CD4-positive, alpha-beta memory T cell (primary cell): ENCODE measurements around the gene LRRTM2. TPM values are rescaled to one million over a fixed set of nuclear protein-coding genes. Genes with fewer than 3 reads are reported as not detected.

ENCODE experiments used
- CTCF ChIA-PET: fragments of 350-600 bp; sonication (Branson Sonifier 250); formaldehyde crosslinking; loops from one replicate; lab custom pipeline; 2021; ENCODE audit warnings: inconsistent platforms; ENCODE audit not compliant: partially characterized antibody; lab: Charles Lee
- POLR2A ChIA-PET: fragments of 350-600 bp; sonication (Branson Sonifier 250); formaldehyde crosslinking; loops from one replicate; lab custom pipeline; 2021; ENCODE audit not compliant: partially characterized antibody; lab: Charles Lee
- DNase-seq, 5 donors: peaks; one replicate each; pipeline versions ENCODE4 v3.0.0 to v3.0.0-alpha.2; 2020 to 2022; ENCODE audit warnings: mixed read lengths in 1 of 5
- H3K27ac ChIP-seq: one replicate; pipeline ENCODE4 v1.7.0; 2013; ENCODE audit warnings: low read depth, low read length
- H3K27me3 ChIP-seq: 2 replicates; pipeline ENCODE4 v1.7.0; 2013; ENCODE audit warnings: mild to moderate bottlenecking, low read length, moderate library complexity; ENCODE audit not compliant: insufficient read depth
- H3K36me3 ChIP-seq: 2 replicates; pipeline ENCODE4 v1.7.0; 2013; ENCODE audit warnings: mild to moderate bottlenecking, low read length, moderate library complexity; ENCODE audit not compliant: insufficient read depth
- H3K4me1 ChIP-seq: 2 replicates; pipeline ENCODE4 v1.7.0; 2013; ENCODE audit warnings: mild to moderate bottlenecking, low read length, moderate library complexity; ENCODE audit not compliant: insufficient read depth
- H3K4me3 ChIP-seq, 2 donors: one replicate each; pipeline ENCODE4 v1.7.0; 2013; ENCODE audit warnings: low read length in 2 of 2, mild to moderate bottlenecking in 1 of 2
- H3K9me3 ChIP-seq, 2 donors: one replicate each; pipeline ENCODE4 v1.7.0; 2013; ENCODE audit warnings: low read length in 2 of 2, control low read depth in 1 of 2; ENCODE audit not compliant: control insufficient read depth in 1 of 2
- H3K27ac Mint-ChIP-seq, 7 donors: one replicate each; pipeline ENCODE4 v1.8.0; 2020 to 2021; ENCODE audit warnings: mixed read lengths in 7 of 7, mild to moderate bottlenecking in 6 of 7, inconsistent platforms in 3 of 7, moderate library complexity in 3 of 7
- H3K27me3 Mint-ChIP-seq, 2 donors: one replicate each; pipeline ENCODE4 v1.8.0; 2020 to 2021; ENCODE audit warnings: mixed read lengths in 2 of 2
- H3K36me3 Mint-ChIP-seq, 2 donors: one replicate each; pipeline ENCODE4 v1.8.0; 2020 to 2021; ENCODE audit warnings: mixed read lengths in 2 of 2, inconsistent platforms in 1 of 2, mild to moderate bottlenecking in 1 of 2
- H3K4me1 Mint-ChIP-seq, 4 donors: one replicate each; pipeline ENCODE4 v1.8.0; 2020 to 2021; ENCODE audit warnings: mixed read lengths in 4 of 4, mild to moderate bottlenecking in 1 of 4
- H3K4me3 Mint-ChIP-seq, 8 donors: one replicate each; pipeline ENCODE4 v1.8.0; 2020 to 2021; ENCODE audit warnings: mixed read lengths in 8 of 8, mild to moderate bottlenecking in 7 of 8, moderate library complexity in 6 of 8, inconsistent platforms in 3 of 8
- H3K9me3 Mint-ChIP-seq, 8 donors: one replicate each; pipeline ENCODE4 v1.8.0; 2020 to 2021; ENCODE audit warnings: mixed read lengths in 8 of 8, mild to moderate bottlenecking in 5 of 8, inconsistent platforms in 3 of 8, moderate library complexity in 1 of 8
- intact Hi-C: fragments of 100-400 bp; cut with micrococcal nuclease; formaldehyde crosslinking; loops from one replicate; pipeline ENCODE4 v1.15.1; 2023
- polyA plus RNA-seq, 2 donors: library from polyadenylated mRNA; unstranded; fragments of 300-500 nt; fragmentation: Illumina TruSeq; gene quantifications; one replicate each; pipeline ENCODE4 v1.2.3, GENCODE V29; 2021
- total RNA-seq, 2 experiments: library from RNA; stranded (reverse); gene quantifications; one replicate each; pipeline ENCODE4 v1.2.3, GENCODE V29; 2021

The LRRTM2 gene
- total and polyA plus RNA-seq, 4 experiments from 2014 or later = not detected

- no peak overlapping the region for H3K4me3 ChIP-seq
- no peaks in the 10 kb centered on the region for H3K9me3 ChIP-seq
- H3K36me3 ChIP-seq = no peaks in the 10 kb centered on the region
- H3K9me3 Mint-ChIP-seq = no peaks in the 10 kb centered on the region
- no peak for DNase-seq
- H3K4me1 Mint-ChIP-seq = peaks cover 5 to 15% (median 9%) of the 10 kb centered on the region in 4 donors
- peaks cover 4% of the 10 kb centered on the region for H3K4me1 ChIP-seq
- POLR2A ChIA-PET = no interaction called here
- intact Hi-C loops = no loop called here
- no peaks in the 10 kb centered on the region for H3K27me3 Mint-ChIP-seq
- H3K4me3 Mint-ChIP-seq = no peak overlapping the region
- H3K27me3 ChIP-seq = no peaks in the 10 kb centered on the region
- peaks cover 6 to 14% of the 10 kb centered on the region in 2 donors for H3K36me3 Mint-ChIP-seq
- H3K27ac Mint-ChIP-seq = peak overlapping the region in 1 of 7 donors; percentile 35
- CTCF ChIA-PET = no interaction called here
- no peak overlapping the region for H3K27ac ChIP-seq
Observed at GRCh38 chr5:138900281-138900965, 25.3 kb upstream of the LRRTM2 start.

- H3K27ac Mint-ChIP-seq = no peak overlapping the region
- H3K4me3 Mint-ChIP-seq = no peak overlapping the region
- no peak for DNase-seq
- intact Hi-C loops = no loop called here
- ChIA-PET CTCF (no interaction called here), POLR2A (no interaction called here)
- H3K9me3 ChIP-seq = no peaks in the 10 kb centered on the region
- no peaks in the 10 kb centered on the region for H3K27me3 Mint-ChIP-seq
- no peaks in the 10 kb centered on the region for H3K9me3 Mint-ChIP-seq
- H3K4me1 ChIP-seq = peaks cover 4% of the 10 kb centered on the region
- no peaks in the 10 kb centered on the region for H3K27me3 ChIP-seq
- peaks cover 5 to 15% (median 10%) of the 10 kb centered on the region in 4 donors for H3K4me1 Mint-ChIP-seq
- peaks cover 3 to 13% of the 10 kb centered on the region in 2 donors for H3K36me3 Mint-ChIP-seq
- no peak overlapping the region for H3K27ac ChIP-seq
- no peaks in the 10 kb centered on the region for H3K36me3 ChIP-seq
- no peak overlapping the region for H3K4me3 ChIP-seq
Observed at GRCh38 chr5:138898742-138899141, 23.6 kb upstream of the LRRTM2 start.

GRCh38 chr5:138898299-138898698, 23.2 kb upstream of the LRRTM2 start:
- Histone ChIP-seq H3K9me3 (no peaks in the 10 kb centered on the region), H3K4me1 (peaks cover 4% of the 10 kb centered on the region), H3K4me3 (no peak overlapping the region), H3K27me3 (no peaks in the 10 kb centered on the region), H3K27ac (no peak overlapping the region), H3K36me3 (no peaks in the 10 kb centered on the region)
- H3K27ac Mint-ChIP-seq = no peak overlapping the region
- ChIA-PET POLR2A (no interaction called here), CTCF (interaction anchor here (1.4 kb wide), 1 partner anchor 13 kb away, joined by 4 read pairs; no protein-coding TSS in a partner anchor)
- intact Hi-C loops = no loop called here
- no peak for DNase-seq
- H3K9me3 Mint-ChIP-seq = no peaks in the 10 kb centered on the region
- H3K27me3 Mint-ChIP-seq = no peaks in the 10 kb centered on the region
- no peak overlapping the region for H3K4me3 Mint-ChIP-seq
- peaks cover 5 to 15% (median 10%) of the 10 kb centered on the region in 4 donors for H3K4me1 Mint-ChIP-seq
- peaks cover 2 to 13% of the 10 kb centered on the region in 2 donors for H3K36me3 Mint-ChIP-seq

GRCh38 chr5:138895918-138896317, 20.8 kb upstream of the LRRTM2 start:
- Histone ChIP-seq H3K27me3 (no peaks in the 10 kb centered on the region), H3K9me3 (no peaks in the 10 kb centered on the region), H3K36me3 (no peaks in the 10 kb centered on the region), H3K4me1 (peaks cover 4% of the 10 kb centered on the region), H3K4me3 (no peak overlapping the region), H3K27ac (no peak overlapping the region)
- DNase-seq = no peak
- Mint-ChIP-seq H3K27ac (no peak overlapping the region), H3K9me3 (peaks cover 0 to 7% (median 3%) of the 10 kb centered on the region in 8 donors), H3K27me3 (no peaks in the 10 kb centered on the region), H3K4me1 (peaks cover 5 to 10% (median 8%) of the 10 kb centered on the region in 4 donors), H3K4me3 (no peak overlapping the region), H3K36me3 (peaks cover 6 to 16% of the 10 kb centered on the region in 2 donors)
- intact Hi-C loops = no loop called here
- ChIA-PET CTCF (no interaction called here), POLR2A (no interaction called here)

- Mint-ChIP-seq H3K9me3 (peaks cover 0 to 18% (median 13%) of the 10 kb centered on the region in 8 donors), H3K4me1 (peaks cover 0 to 2% (median 0%) of the 10 kb centered on the region in 4 donors), H3K4me3 (no peak overlapping the region), H3K27ac (no peak overlapping the region), H3K36me3 (peaks cover 28 to 45% of the 10 kb centered on the region in 2 donors), H3K27me3 (no peaks in the 10 kb centered on the region)
- no peak for DNase-seq
- POLR2A ChIA-PET = no interaction called here
- H3K36me3 ChIP-seq = peaks cover 9% of the 10 kb centered on the region
- CTCF ChIA-PET = no interaction called here
- H3K4me3 ChIP-seq = no peak overlapping the region
- H3K27ac ChIP-seq = no peak overlapping the region
- H3K27me3 ChIP-seq = no peaks in the 10 kb centered on the region
- no peaks in the 10 kb centered on the region for H3K4me1 ChIP-seq
- intact Hi-C loops = no loop called here
- peaks cover 0 to 4% of the 10 kb centered on the region in 2 donors for H3K9me3 ChIP-seq
Observed at GRCh38 chr5:138890644-138891043, 15.5 kb upstream of the LRRTM2 start.

GRCh38 chr5:138889994-138890393, 14.9 kb upstream of the LRRTM2 start:
- ChIA-PET POLR2A (no interaction called here), CTCF (no interaction called here)
- DNase-seq = no peak
- H3K9me3 Mint-ChIP-seq = peaks cover 0 to 18% (median 13%) of the 10 kb centered on the region in 8 donors
- H3K27ac ChIP-seq = no peak overlapping the region
- H3K9me3 ChIP-seq = peaks cover 0 to 4% of the 10 kb centered on the region in 2 donors
- intact Hi-C loops = no loop called here
- H3K4me3 Mint-ChIP-seq = no peak overlapping the region
- H3K4me1 Mint-ChIP-seq = peaks cover 0 to 2% (median 0%) of the 10 kb centered on the region in 4 donors
- H3K27me3 Mint-ChIP-seq = no peaks in the 10 kb centered on the region
- peaks cover 9% of the 10 kb centered on the region for H3K36me3 ChIP-seq
- no peak overlapping the region for H3K27ac Mint-ChIP-seq
- H3K4me3 ChIP-seq = no peak overlapping the region
- no peaks in the 10 kb centered on the region for H3K4me1 ChIP-seq
- H3K36me3 Mint-ChIP-seq = peaks cover 28 to 45% of the 10 kb centered on the region in 2 donors
- H3K27me3 ChIP-seq = no peaks in the 10 kb centered on the region

DNA sequence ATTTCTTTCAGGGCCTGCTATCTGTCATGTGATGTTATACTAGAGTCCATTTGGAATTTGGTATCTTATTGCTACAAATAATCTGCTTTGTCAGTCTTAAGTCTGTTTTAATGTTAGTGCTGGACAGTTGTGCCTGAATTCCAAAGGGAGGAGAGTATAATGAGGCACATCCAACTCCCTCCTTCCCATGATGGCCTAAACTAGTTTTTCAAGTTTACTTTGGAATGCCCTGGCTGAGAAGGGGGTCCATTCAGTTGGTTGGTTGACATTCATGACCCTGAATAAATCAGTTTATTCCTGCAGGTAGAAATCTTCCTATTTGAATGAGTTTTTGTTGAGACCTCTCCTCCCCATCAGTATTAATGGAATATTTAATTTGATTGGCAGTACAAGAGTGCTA, 9.4 kb upstream of the LRRTM2 start:
- intact Hi-C loops = no loop called here
- ChIA-PET POLR2A (no interaction called here), CTCF (no interaction called here)
- no peaks in the 10 kb centered on the region for H3K9me3 ChIP-seq
- Mint-ChIP-seq H3K27ac (no peak overlapping the region), H3K36me3 (peaks cover 14 to 26% of the 10 kb centered on the region in 2 donors), H3K4me3 (no peak overlapping the region), H3K27me3 (no peaks in the 10 kb centered on the region), H3K9me3 (peaks cover 0 to 2% (median under 1%) of the 10 kb centered on the region in 8 donors), H3K4me1 (peaks cover 0 to 2% (median 0%) of the 10 kb centered on the region in 4 donors)
- no peaks in the 10 kb centered on the region for H3K36me3 ChIP-seq
- no peak overlapping the region for H3K4me3 ChIP-seq
- no peaks in the 10 kb centered on the region for H3K27me3 ChIP-seq
- no peaks in the 10 kb centered on the region for H3K4me1 ChIP-seq
- no peak overlapping the region for H3K27ac ChIP-seq
- no peak for DNase-seq
